ENCODE data around the gene PEMT.

GRCh38 chr17:17525956-17526355 is 65.6 kb downstream of the PEMT start:
- TF ChIP-seq CTCF (IDR thresholded peaks at IDR 0.05; ENCODE audit: control extremely low read depth in 1 of 3, insufficient read depth in 1 of 3, low read depth in 1 of 3, low read length in 3 of 3): no peak
- no peak for TF ChIP-seq SIN3A (conservative IDR thresholded peaks at IDR 0.05 in 1 of 2, IDR thresholded peaks at IDR 0.05 in 1 of 2; ENCODE audit: low read depth in 1 of 2, low read length in 2 of 2)
- TF ChIP-seq SRF (IDR thresholded peaks at IDR 0.05; ENCODE audit: low read depth, low read length): no peak
- no peak for TF ChIP-seq POLR2AphosphoS5 (IDR thresholded peaks at IDR 0.05; ENCODE audit: low read depth, low read length)

Data from H1 (cell line).